AG09319 (cell line): ENCODE results near the gene SLC16A1.

Experiments
- DNase-seq: peaks from one replicate; pipeline ENCODE4 v3.0.0-alpha.2; 2010; ENCODE audit warnings: low read depth; ENCODE audit errors: extremely low read depth
- TF ChIP-seq, protein P1 (sequence below): IDR thresholded peaks from 2 replicates; pipeline ENCODE4 v1.5.1; 2011; ENCODE audit warnings: low read depth, mild to moderate bottlenecking, inconsistent platforms, low read length, moderate library complexity

The SLC16A1 gene

DNA sequence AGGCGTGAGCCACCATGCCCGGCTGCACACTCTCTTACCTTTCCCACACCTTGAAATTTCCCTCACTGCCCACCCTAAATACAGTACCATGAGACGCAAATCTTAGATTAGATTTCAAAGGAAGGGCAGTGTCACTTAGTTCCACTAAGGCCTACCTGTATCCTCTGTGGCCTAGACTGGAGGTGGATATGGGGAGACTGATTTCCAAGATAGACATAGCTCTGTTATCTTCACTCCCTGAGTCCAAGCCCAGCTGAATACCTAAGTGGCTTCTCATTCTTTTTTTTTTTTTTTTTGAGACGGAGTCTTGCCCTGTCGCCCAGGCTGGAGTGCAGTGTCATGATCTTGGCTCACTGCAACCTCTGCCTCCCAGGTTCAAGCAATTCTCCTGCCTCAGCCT is 89.0 kb downstream of the SLC16A1 start:
- no peak for DNase-seq
- TF ChIP-seq, protein P1, sequence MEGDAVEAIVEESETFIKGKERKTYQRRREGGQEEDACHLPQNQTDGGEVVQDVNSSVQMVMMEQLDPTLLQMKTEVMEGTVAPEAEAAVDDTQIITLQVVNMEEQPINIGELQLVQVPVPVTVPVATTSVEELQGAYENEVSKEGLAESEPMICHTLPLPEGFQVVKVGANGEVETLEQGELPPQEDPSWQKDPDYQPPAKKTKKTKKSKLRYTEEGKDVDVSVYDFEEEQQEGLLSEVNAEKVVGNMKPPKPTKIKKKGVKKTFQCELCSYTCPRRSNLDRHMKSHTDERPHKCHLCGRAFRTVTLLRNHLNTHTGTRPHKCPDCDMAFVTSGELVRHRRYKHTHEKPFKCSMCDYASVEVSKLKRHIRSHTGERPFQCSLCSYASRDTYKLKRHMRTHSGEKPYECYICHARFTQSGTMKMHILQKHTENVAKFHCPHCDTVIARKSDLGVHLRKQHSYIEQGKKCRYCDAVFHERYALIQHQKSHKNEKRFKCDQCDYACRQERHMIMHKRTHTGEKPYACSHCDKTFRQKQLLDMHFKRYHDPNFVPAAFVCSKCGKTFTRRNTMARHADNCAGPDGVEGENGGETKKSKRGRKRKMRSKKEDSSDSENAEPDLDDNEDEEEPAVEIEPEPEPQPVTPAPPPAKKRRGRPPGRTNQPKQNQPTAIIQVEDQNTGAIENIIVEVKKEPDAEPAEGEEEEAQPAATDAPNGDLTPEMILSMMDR = no peak

DNA sequence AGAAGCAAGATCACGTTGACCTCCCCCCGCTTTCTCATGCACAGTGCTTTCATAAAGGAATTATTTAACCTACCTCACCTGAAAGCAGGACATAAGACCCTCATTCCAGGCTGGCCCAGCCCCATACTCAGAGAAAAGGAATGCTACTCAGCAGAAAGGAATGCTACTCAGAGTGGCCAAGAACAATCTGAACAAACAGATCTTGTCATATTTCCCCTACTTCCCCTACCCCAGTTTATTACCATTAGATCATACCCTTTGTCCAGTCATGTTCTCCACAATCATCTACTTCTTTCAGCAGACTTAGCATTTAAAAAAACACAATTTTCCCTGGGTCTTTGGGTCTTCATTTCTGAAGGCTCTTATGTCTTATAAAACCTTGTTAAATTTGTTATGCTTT is 89.8 kb downstream of the SLC16A1 start:
- DNase-seq = no peak
- TF ChIP-seq, protein P1 = no peak

DNA sequence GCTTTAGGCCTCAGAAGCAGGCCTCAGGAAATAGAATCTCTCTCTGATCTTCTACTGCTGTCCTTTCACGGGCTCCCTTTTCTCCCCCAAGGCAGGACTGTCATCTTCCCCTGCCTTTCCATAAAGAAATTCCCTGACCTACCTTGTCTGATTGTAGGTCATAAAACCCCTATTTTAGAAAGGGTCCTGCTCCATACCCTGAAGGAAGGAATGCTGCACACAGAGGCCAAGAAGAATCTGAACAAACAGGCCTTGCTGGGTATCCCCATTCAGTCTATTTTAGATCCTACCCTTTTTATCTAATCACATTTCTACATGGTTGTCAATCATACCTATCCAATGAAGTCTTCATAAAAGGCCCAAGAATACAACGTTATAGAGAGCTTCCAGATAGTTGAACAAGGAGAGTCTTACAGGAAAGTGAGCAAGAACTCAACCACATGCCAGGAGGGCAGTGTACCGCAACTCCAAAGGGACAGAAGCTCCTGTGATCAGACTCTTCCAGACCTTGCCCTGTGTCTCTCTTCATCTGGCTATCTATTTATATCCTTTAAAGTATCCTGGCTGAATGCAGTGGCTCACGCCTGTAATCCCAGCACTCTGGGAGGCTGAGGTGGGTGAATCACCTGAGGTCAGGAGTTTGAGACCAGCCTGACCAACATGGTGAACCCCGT is 93.1 kb downstream of the SLC16A1 start:
- TF ChIP-seq, protein P1 = no peak
- no peak for DNase-seq
